ENCODE results near the gene HSPA12A.

Gene HSPA12A

DNA sequence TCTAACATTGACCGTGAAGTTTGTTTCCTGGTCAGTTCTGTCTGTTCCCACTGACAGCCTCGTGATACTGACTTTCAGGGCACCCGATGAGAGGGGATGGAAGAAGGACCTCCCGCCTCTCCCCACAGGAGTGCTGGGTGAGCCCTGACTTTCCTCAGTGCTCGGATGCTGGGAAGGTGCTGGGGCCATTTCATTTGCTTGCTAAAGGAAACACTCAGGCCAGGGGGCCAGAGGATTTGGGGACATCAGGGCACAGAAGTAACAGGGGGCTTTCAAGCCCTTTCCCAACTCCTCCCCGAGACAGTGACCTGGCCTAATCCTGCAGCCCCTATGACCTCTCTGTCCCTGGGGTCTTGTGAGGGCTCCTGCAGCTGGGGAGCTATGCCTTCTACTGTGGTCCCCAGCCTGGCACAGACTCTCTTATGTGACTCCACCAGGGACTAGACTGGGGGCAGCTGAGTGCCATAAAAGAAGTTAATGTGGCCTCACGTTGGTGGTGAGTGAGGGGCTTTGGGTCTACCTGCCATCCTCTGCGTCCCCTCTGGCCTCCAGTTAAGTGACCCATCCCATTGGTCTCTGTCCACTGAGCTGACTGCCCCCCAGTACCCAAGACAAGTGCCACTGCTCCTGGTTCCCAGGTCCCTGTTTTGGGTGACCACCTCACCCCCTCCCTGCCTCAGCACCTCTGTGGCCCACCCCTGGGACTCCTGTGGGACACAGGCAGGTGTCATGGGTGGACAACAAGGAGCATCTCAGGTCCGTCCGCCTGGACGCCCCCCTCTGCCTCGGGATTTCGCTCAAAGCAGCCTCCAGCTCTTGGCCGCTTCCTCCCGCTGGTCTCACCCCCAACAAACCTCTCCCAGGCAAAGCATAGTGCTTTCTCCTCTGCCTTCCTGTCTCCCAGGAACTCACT is 33.4 kb upstream of the HSPA12A start:
- no peak overlapping the region for H3K4me3 Mint-ChIP-seq
- H3K4me1 Mint-ChIP-seq (ENCODE audit: low read depth): no peaks in the 10 kb centered on the region
- H3K36me3 Mint-ChIP-seq (ENCODE audit: low read depth): no peaks in the 10 kb centered on the region
- H3K27me3 Mint-ChIP-seq: peaks cover 26% of the 10 kb centered on the region
- no peaks in the 10 kb centered on the region for H3K9me3 Mint-ChIP-seq
- no peak for DNase-seq
- H3K27ac Mint-ChIP-seq: no peak overlapping the region

DNA sequence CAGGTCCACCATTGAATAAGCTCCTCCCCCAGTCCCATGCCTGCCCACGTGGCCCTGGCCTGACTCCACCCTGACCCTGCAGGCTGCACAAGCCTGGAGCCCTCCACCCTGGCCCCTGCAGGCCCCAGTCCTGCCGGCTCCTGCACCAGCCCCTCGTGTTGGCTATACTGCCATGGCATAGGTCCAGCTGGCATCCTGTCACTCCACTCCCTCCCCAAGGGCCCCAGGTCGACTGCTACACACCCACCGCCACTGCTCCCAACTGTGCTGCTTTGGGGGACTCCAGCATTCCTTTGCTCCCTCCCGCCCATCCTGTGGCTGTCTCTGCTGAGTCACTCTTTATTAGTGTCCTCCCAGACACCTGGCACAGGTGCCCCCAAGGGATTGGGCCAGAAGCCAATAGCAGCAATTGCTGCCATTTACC is 32.4 kb upstream of the HSPA12A start:
- H3K4me1 Mint-ChIP-seq (ENCODE audit: low read depth): no peaks in the 10 kb centered on the region
- no peaks in the 10 kb centered on the region for H3K9me3 Mint-ChIP-seq
- DNase-seq: no peak
- no peaks in the 10 kb centered on the region for H3K36me3 Mint-ChIP-seq (ENCODE audit: low read depth)
- peaks cover 36% of the 10 kb centered on the region for H3K27me3 Mint-ChIP-seq
- no peak overlapping the region for H3K27ac Mint-ChIP-seq
- no peak overlapping the region for H3K4me3 Mint-ChIP-seq

DNA sequence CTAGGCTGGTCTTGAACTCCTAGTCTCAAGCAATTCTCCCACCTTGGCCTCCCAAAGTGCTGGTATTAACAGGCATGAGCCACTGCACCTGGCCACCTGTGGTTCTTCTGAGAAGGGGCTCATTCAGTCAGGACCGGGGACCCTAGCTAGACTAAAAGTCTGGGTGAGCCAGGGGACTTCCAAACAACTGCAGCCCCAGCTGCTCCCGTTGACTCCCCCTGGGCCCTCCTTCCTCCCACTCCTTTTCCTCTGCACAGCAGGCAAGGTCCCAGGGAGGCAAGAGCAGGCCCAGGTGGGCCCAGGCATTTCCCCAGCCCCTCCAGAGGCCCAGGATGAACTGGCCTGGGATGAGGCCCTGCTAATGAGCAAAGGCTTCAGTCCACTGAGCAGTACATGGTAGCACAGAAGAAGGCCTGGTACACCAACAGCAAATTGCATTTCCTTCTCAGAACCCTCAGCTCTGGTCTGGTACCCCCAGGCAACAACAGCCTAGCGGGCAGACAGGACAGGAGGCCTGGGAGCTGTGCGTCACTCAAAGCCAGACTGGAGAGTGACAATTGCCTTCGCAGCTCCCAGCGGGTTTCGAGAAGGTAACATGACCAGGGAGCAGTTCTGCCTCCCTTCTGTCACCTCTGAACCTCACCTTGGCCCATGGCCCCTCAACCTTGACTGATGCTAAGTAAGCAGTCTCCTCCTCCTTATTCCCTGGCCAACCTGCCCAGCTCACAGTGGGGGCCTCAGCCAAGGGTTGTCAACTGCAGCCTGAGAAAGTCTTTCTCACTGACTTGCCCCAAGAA is 30.7 kb upstream of the HSPA12A start:
- peaks cover 50% of the 10 kb centered on the region for H3K27me3 Mint-ChIP-seq
- H3K36me3 Mint-ChIP-seq (ENCODE audit: low read depth): no peaks in the 10 kb centered on the region
- DNase-seq: no peak
- H3K4me3 Mint-ChIP-seq: no peak overlapping the region
- H3K4me1 Mint-ChIP-seq (ENCODE audit: low read depth): no peaks in the 10 kb centered on the region
- H3K9me3 Mint-ChIP-seq: no peaks in the 10 kb centered on the region
- H3K27ac Mint-ChIP-seq: no peak overlapping the region

DNA sequence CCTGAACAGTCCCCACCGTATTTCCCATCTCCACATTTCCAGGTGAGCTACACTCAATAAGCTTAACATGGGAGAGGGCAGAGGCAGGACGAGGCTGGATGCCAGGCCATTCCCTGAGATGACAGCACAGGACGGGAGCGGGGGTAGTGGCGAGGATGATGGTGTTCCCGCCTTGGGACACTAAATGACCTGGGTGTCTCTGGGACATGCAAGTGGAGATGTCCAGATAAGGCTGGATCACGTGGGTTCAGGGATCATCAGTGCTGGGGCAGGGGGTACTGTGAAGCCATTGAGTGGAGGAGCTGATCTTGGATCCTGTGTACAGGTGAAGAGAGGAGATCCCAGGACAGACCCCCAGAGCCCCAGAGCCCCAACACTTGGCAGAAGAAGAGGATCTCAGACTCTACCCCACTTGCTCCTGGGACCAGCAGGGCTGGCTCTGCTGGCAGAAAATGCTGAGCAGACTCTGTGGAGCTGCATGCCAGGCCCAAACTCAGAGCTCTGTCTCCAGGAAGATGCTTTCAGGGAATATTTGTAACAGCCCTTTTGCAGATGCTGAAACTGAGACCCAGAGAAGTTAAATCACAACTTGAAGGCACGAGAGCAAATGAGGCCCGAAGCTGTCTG is 29.7 kb upstream of the HSPA12A start:
- no peak overlapping the region for H3K27ac Mint-ChIP-seq
- no peaks in the 10 kb centered on the region for H3K4me1 Mint-ChIP-seq (ENCODE audit: low read depth)
- no peak for DNase-seq
- no peaks in the 10 kb centered on the region for H3K9me3 Mint-ChIP-seq
- H3K27me3 Mint-ChIP-seq: peaks cover 53% of the 10 kb centered on the region
- no peak overlapping the region for H3K4me3 Mint-ChIP-seq
- no peaks in the 10 kb centered on the region for H3K36me3 Mint-ChIP-seq (ENCODE audit: low read depth)

DNA sequence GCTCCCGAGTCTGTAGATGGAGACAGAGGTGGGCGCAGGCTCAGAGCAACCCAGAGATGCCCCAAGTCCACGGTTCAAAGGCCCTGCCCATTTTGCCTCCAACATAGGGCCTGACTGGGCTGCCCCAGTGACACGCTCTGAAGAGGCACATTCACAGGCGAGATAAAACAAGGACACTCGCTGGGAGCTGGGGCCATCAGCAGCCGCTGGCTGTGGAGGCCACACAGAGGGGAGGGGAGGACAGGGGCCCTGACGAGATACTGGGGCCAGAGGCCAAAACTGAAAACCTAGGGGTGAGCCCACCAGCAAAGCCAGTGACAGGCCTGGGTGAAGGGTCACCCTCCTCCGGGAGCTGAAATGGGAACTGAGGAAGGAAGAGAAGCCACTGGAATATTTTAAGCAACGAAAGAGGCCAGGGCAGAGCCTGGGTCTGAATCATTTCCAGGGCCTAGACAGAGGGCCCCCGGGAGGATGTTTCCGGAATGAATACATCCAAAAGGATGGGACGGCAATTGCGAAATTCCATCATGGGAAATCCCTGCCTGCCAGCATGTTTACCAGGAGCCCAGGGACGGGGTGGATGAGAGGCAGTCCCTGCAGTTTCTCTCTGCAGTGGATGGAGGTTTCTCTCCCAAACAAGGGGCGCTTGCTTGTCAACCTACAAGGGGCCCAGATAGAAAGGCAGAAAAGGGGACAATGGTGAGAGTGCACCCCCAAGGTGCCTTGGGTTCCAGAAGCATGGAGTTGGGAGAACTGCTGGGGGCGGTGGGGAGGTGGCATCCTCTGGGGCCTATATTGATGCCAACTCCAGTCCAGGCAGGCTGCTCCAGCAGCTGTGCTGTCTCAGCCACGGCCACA is 29.0 kb upstream of the HSPA12A start:
- Mint-ChIP-seq H3K9me3 (no peaks in the 10 kb centered on the region), H3K27ac (no peak overlapping the region), H3K4me1 (ENCODE audit: low read depth) (no peaks in the 10 kb centered on the region), H3K4me3 (no peak overlapping the region), H3K27me3 (peaks cover 58% of the 10 kb centered on the region), H3K36me3 (ENCODE audit: low read depth) (no peaks in the 10 kb centered on the region)
- no peak for DNase-seq

DNA sequence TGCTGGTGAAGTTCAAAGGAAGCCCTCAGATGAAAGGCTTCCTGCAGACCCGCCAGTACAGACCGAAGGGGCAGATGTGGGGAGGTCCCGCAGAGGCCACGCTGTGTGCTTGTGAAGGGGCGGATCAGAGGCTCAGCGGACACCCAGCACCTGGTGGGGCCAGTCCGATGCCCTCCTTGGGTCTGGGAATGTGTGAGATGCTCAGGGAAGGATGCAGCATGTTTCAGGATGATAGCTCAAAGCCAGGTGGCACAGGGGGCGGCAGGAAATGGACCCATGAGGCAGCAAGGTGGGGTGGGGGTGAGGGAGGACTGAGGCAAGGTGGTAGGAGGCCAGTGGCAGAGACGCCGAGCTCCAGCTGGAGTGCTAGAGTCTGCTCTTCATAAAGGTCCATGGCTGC is 27.9 kb upstream of the HSPA12A start:
- no peaks in the 10 kb centered on the region for H3K9me3 Mint-ChIP-seq
- no peaks in the 10 kb centered on the region for H3K36me3 Mint-ChIP-seq (ENCODE audit: low read depth)
- H3K27me3 Mint-ChIP-seq: peaks cover 56% of the 10 kb centered on the region
- H3K4me1 Mint-ChIP-seq (ENCODE audit: low read depth): no peaks in the 10 kb centered on the region
- H3K27ac Mint-ChIP-seq: no peak overlapping the region
- no peak for DNase-seq
- H3K4me3 Mint-ChIP-seq: no peak overlapping the region

DNA sequence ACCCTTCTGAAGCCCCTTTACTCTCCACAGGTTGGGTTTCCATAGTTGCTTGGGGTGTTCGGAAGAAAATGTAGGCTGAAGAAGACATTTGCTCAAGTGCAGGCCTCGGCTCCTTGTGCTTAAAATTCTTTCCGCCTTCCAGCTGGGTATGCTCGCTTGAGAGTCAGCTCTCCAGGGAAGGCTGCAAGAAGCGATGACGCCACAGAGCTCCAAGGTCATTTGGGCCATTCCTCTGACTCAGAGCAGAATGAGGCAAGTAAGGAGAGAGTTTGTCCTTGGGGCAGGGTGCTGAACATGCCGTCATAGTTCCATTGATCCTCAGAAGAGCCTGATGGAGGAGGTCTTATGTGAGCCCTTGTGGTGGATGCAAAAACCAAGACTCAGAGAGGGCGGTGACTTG is 27.4 kb upstream of the HSPA12A start:
- Mint-ChIP-seq H3K27me3 (peaks cover 56% of the 10 kb centered on the region), H3K4me1 (ENCODE audit: low read depth) (no peaks in the 10 kb centered on the region), H3K4me3 (no peak overlapping the region), H3K36me3 (ENCODE audit: low read depth) (no peaks in the 10 kb centered on the region), H3K9me3 (no peaks in the 10 kb centered on the region), H3K27ac (no peak overlapping the region)
- DNase-seq: no peak

DNA sequence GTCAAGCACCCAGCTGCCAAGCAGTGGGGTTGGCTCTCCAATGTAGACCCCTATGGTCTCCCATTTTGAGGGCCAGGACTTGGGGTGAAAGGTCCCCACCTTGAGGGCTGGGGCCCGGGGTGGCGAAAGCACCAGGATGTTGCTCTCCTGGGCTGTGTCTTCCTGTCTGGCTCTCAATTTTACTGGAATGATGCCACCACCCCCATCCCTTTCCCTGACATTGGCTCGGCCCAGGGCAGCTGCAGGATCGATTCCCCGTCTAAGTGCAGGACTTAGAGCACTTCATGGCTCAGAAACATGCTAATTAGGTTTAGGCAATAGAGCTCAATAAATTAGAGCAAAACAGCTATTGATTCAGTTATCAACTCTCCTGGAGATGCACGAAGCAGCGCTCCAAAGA is 27.0 kb upstream of the HSPA12A start:
- no peak overlapping the region for H3K4me3 Mint-ChIP-seq
- H3K27me3 Mint-ChIP-seq: peaks cover 56% of the 10 kb centered on the region
- H3K27ac Mint-ChIP-seq: no peak overlapping the region
- H3K4me1 Mint-ChIP-seq (ENCODE audit: low read depth): no peaks in the 10 kb centered on the region
- no peaks in the 10 kb centered on the region for H3K9me3 Mint-ChIP-seq
- DNase-seq: no peak
- H3K36me3 Mint-ChIP-seq (ENCODE audit: low read depth): no peaks in the 10 kb centered on the region

DNA sequence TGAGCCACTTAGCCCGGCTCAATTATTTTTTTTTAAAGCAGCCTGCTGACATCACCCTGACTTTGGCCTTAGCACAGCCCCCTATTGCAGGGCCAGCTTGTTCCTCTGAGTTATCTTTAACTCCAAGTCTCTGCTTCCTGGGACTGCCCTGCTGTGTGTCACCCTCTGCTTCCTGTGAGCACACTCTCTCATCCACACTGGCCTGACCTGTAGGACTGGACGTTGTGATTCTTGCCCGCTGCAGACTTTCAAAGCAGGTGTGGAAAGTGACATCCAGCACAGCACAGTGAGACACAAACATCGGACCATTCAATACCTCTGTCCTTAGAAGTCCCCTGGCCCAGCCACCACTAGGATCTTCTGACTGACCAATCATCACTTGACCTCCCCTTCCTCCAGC is 26.4 kb upstream of the HSPA12A start:
- H3K36me3 Mint-ChIP-seq (ENCODE audit: low read depth): no peaks in the 10 kb centered on the region
- H3K9me3 Mint-ChIP-seq: no peaks in the 10 kb centered on the region
- H3K4me3 Mint-ChIP-seq: no peak overlapping the region
- H3K27me3 Mint-ChIP-seq: peaks cover 60% of the 10 kb centered on the region
- no peak for DNase-seq
- H3K4me1 Mint-ChIP-seq (ENCODE audit: low read depth): no peaks in the 10 kb centered on the region
- H3K27ac Mint-ChIP-seq: no peak overlapping the region

DNA sequence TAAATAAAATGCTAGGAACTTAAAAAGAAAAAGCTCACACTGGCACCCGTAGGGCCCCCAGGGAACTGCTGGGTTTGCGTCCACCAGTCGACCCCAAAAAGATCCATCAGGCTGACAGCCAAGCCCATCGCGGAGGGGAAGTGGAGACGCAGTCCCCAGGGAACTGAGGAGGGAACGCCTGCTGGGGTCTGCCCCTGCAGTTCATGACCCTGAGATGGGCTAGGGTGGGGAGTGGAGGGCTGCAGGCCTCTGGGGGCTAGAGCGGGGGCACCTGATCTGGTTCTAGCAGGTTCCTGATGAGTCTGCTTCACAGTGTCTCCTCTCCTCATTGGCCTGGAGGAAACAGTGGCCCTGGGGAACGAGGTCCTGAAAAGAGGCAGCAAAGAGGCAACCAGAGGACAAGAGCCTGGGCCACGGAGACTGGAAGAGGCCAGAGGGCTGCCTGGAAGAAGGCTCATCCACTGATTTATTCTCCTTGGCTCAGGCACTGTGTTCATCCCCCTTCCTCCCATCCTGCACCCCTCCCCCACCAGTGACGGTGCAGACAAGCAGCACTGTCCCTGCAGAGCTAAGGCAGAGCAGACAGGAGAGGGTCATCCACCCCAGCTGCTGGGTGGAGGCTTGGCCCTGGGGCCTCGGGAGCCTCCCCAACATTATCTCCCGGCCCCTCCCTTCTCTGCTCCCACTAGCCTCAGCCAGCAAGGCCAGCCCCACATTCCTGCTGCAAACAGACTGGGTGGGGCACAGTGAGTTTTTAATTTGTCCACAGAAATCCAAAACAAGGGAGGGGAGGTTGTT is 24.7 kb upstream of the HSPA12A start:
- no peaks in the 10 kb centered on the region for H3K4me1 Mint-ChIP-seq (ENCODE audit: low read depth)
- DNase-seq: no peak
- H3K27me3 Mint-ChIP-seq: peaks cover 75% of the 10 kb centered on the region
- H3K4me3 Mint-ChIP-seq: no peak overlapping the region
- no peaks in the 10 kb centered on the region for H3K9me3 Mint-ChIP-seq
- H3K36me3 Mint-ChIP-seq (ENCODE audit: low read depth): no peaks in the 10 kb centered on the region
- H3K27ac Mint-ChIP-seq: no peak overlapping the region

DNA sequence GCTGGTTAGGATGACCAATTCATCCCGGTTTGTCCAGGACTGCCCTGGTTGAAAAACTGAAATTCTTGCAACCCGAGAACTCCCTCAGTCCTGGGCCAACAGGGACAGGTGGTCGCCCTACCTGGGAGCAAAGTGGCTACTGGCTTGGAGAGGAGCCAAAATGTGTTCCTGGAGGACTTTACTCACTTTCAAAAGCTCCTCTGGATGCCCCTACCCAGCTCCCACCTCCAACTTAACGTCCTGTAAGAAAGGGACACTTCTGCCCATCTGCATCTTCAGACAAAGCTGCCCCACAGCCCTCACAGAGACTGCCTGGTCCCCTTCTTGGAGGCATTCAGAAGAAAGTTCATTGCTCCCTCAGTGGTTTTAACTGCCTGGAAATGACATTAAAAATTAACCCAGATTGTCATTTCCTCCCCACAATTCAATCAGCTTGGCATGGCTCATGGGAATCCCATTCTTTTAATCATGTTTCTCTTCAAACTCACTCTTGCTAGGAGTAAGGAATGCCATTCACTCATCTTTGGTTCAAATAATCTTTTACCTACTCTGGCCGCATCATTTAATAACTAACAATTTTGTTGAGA is 24.0 kb upstream of the HSPA12A start:
- H3K27ac Mint-ChIP-seq: no peak overlapping the region
- H3K36me3 Mint-ChIP-seq (ENCODE audit: low read depth): no peaks in the 10 kb centered on the region
- H3K4me1 Mint-ChIP-seq (ENCODE audit: low read depth): no peaks in the 10 kb centered on the region
- no peak for DNase-seq
- H3K9me3 Mint-ChIP-seq: no peaks in the 10 kb centered on the region
- H3K27me3 Mint-ChIP-seq: peaks cover 76% of the 10 kb centered on the region
- H3K4me3 Mint-ChIP-seq: no peak overlapping the region

DNA sequence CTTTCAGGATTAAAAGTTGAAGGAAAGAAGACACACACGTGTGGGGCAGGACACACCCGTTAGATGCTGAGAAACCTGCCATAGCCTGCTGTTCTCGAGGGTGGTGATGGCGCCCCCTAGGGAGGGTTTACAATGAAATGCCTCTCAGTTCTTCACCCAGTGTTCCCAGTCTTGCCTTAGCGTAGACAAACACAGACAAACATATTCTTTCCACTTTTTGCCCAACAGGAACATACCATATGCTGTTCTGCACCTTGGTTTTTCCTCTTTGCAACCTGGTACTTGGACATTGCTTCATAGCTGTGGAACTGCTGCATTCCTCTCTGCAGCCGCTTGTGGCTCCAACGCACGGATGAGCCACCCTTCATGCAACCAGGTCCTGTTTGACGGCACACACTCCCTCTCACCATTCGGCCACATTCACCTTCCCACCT is 23.3 kb upstream of the HSPA12A start:
- DNase-seq: no peak
- Mint-ChIP-seq H3K36me3 (ENCODE audit: low read depth) (no peaks in the 10 kb centered on the region), H3K4me3 (no peak overlapping the region), H3K27ac (no peak overlapping the region), H3K4me1 (ENCODE audit: low read depth) (no peaks in the 10 kb centered on the region), H3K9me3 (no peaks in the 10 kb centered on the region), H3K27me3 (peaks cover 74% of the 10 kb centered on the region)

DNA sequence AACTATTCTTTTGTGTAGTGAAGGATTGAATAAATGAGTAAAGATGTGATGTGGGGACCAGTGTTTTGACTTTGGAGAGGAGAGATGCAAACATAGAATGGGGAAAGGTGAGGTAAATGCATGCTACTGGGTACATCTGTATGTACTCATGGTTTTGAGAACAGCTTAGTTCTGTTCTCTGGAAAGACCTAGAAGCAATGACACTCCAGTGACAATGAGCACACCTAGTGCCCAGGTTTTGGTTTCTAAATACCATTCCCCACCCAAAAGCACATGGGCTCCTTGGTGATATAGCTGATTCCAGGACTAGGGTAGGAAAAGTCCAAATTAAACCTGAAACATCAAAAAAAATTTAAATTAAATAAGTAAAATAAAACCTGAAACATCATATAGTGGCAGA is 22.6 kb upstream of the HSPA12A start:
- H3K4me1 Mint-ChIP-seq (ENCODE audit: low read depth): no peaks in the 10 kb centered on the region
- H3K27me3 Mint-ChIP-seq: peaks cover 73% of the 10 kb centered on the region
- H3K36me3 Mint-ChIP-seq (ENCODE audit: low read depth): no peaks in the 10 kb centered on the region
- no peak overlapping the region for H3K4me3 Mint-ChIP-seq
- H3K27ac Mint-ChIP-seq: no peak overlapping the region
- peaks cover 1% of the 10 kb centered on the region for H3K9me3 Mint-ChIP-seq
- DNase-seq: no peak

All from activated T-cell treated with anti-CD3 and anti-CD28 coated beads, Interleukin-2, amount 50 U/mL, for 24 hours (primary cell).